Natural killer cell (primary cell): ENCODE data around the gene NCAM1. TPM values are rescaled to one million over a fixed set of nuclear protein-coding genes. Genes with fewer than 3 reads are reported as not detected.

Source experiments
- ATAC-seq, 3 donors: fragments of 150-1000 bp in 2 of 3; fragments of 200-7000 bp in 1 of 3; cut with Tn5 transposase; 1 replicate in 1 of 3; 2 replicates in 2 of 3; pipeline ENCODE4 v1.10.0; 2021; ENCODE audit warnings: mild to moderate bottlenecking in 2 of 3, moderate library complexity in 2 of 3
- DNase-seq, 2 donors: peaks; one replicate each; pipeline versions ENCODE4 v3.0.0 to v3.0.0-alpha.2; 2013 to 2021; ENCODE audit warnings: mixed read lengths in 1 of 2
- H3K27ac ChIP-seq: one replicate; pipeline ENCODE4 v1.5.1; 2013; ENCODE audit warnings: mild to moderate bottlenecking, low read length
- H3K27me3 ChIP-seq: one replicate; pipeline ENCODE4 v1.6.1; 2013; ENCODE audit warnings: low read length; ENCODE audit not compliant: control insufficient read depth, insufficient read depth
- H3K36me3 ChIP-seq: one replicate; pipeline ENCODE4 v1.6.1; 2013; ENCODE audit warnings: low read length; ENCODE audit not compliant: control insufficient read depth, insufficient read depth
- H3K4me1 ChIP-seq: one replicate; pipeline ENCODE4 v1.6.1; 2013; ENCODE audit warnings: low read length; ENCODE audit not compliant: control insufficient read depth, insufficient read depth
- H3K4me3 ChIP-seq: one replicate; pipeline ENCODE4 v1.5.1; 2013; ENCODE audit warnings: low read length
- H3K9me3 ChIP-seq: one replicate; pipeline ENCODE4 v1.6.1; 2013; ENCODE audit warnings: low read length; ENCODE audit not compliant: control insufficient read depth, insufficient read depth
- H3K27ac Mint-ChIP-seq, 2 donors: one replicate each; pipeline ENCODE4 v1.8.0; 2022; ENCODE audit warnings: mild to moderate bottlenecking in 2 of 2, mixed read lengths in 2 of 2, moderate library complexity in 1 of 2
- H3K27me3 Mint-ChIP-seq, 2 donors: one replicate each; pipeline ENCODE4 v1.8.0; 2022; ENCODE audit warnings: low read depth in 2 of 2, mixed read lengths in 2 of 2
- H3K36me3 Mint-ChIP-seq: one replicate; pipeline ENCODE4 v1.8.0; 2022; ENCODE audit warnings: mixed read lengths
- H3K4me1 Mint-ChIP-seq, 2 donors: one replicate each; pipeline ENCODE4 v1.8.0; 2022; ENCODE audit warnings: mixed read lengths in 2 of 2
- H3K4me3 Mint-ChIP-seq: one replicate; pipeline ENCODE4 v1.8.0; 2022; ENCODE audit warnings: mild to moderate bottlenecking, moderate library complexity, mixed read lengths
- H3K9me3 Mint-ChIP-seq, 2 donors: one replicate each; pipeline ENCODE4 v1.8.0; 2022; ENCODE audit warnings: mixed read lengths in 2 of 2
- WGBS: methylation state at CpG from one replicate; pipeline ENCODE4 v1.1.7; 2013; ENCODE audit warnings: missing lambda C conversion rate; ENCODE audit not compliant: insufficient coverage; 5-methylcytosine and 5-hydroxymethylcytosine counted together
- intact Hi-C: fragments of 100-400 bp; cut with micrococcal nuclease; formaldehyde crosslinking; loops from one replicate; pipeline ENCODE4 v1.14.2; 2022
- total RNA-seq, 4 donors: library from RNA; stranded (reverse); fragments of 120-200 nt in 1 of 4; gene quantifications; one replicate each; pipeline versions ENCODE4 v1.2.3 to v1.2.4, GENCODE V29; 2013 to 2022
- TF ChIP-seq, protein P1 (sequence below): fragments of 200-600 bp; IDR thresholded peaks from one replicate; pipeline ENCODE4 v1.8.0; 2022; ENCODE audit warnings: antibody characterized with exemption

NCAM1 gene
- total RNA-seq, 3 donors from 2014 or later (not counting 1 experiment from before 2014, with no cell fraction given): 129 to 208 (median 187) TPM

DNA sequence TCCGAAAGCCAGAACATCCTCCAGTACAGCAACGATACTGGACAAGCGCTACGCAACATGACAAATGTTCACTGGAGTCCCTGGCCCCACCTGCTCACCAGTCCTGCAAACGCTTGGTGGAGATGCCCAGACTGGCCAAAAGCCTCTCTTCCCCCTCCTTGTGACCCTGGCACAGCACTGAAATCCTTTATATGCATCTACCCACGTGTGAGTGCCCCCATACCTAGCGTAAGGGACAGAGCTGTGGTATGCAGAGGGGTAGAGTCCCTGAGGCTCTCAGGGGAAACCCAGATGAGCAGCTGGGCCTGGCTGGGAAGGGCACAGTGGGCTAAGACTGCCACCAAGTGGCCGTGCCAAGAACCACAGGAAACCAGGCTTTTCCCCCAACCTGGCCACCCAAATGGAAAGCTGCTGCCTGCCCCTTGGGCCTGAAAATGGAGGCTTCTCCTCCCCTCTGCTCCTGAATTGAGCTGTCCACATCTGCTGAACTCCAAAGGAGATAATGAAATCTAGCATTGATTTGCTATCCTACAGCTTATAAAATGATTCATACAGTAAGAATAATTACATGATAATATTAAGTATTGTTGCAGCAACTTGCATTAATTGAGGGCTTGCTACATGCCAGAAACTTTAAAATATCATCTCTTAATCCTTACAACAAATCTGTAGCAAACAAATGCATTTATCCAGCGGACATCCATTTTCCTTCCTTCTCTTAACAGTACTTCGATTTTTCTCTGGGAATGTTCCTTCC is 328.4 kb downstream of the NCAM1 start:
- DNase-seq (peak; percentile 63 to 78), ATAC-seq (peak; percentile 92 to 100 (median 100))
- Histone ChIP-seq H3K36me3 (no peaks in the 10 kb centered on the region), H3K4me1 (no peaks in the 10 kb centered on the region), H3K27ac (no peak overlapping the region), H3K27me3 (no peaks in the 10 kb centered on the region), H3K9me3 (no peaks in the 10 kb centered on the region), H3K4me3 (no peak overlapping the region)
- Mint-ChIP-seq H3K27me3 (peaks cover 13 to 28% of the 10 kb centered on the region in 2 donors), H3K27ac (no peak overlapping the region), H3K9me3 (no peaks in the 10 kb centered on the region), H3K4me1 (no peaks in the 10 kb centered on the region), H3K4me3 (no peak overlapping the region), H3K36me3 (no peaks in the 10 kb centered on the region)
- TF ChIP-seq, protein P1, sequence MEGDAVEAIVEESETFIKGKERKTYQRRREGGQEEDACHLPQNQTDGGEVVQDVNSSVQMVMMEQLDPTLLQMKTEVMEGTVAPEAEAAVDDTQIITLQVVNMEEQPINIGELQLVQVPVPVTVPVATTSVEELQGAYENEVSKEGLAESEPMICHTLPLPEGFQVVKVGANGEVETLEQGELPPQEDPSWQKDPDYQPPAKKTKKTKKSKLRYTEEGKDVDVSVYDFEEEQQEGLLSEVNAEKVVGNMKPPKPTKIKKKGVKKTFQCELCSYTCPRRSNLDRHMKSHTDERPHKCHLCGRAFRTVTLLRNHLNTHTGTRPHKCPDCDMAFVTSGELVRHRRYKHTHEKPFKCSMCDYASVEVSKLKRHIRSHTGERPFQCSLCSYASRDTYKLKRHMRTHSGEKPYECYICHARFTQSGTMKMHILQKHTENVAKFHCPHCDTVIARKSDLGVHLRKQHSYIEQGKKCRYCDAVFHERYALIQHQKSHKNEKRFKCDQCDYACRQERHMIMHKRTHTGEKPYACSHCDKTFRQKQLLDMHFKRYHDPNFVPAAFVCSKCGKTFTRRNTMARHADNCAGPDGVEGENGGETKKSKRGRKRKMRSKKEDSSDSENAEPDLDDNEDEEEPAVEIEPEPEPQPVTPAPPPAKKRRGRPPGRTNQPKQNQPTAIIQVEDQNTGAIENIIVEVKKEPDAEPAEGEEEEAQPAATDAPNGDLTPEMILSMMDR: peak; percentile 95
- WGBS: 57% methylated on average over 10 of the region's 10 CpGs
- intact Hi-C loops: loop anchor here (1.0 kb wide), 3 partner anchors 491 to 1070 kb away; no protein-coding TSS in a partner anchor

DNA sequence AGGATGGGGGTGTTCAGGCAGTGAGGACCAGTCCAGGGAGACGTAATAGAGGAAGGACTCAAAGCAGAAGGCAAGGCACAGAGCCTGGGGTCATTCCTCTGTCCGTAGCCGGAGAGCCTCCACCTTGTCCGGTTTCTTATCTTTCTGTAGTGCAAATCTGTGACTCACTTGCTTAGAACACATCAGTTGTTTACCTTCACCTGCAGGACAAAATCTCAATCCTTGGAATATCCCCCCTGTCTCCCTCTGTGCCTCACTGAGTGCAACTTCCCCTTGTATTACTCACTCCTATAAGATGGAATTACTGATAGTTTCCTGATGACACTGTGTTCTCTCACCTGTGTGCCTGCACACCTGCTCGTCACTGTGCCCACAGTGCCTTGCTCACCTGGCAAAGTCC is 332.7 kb downstream of the NCAM1 start:
- Mint-ChIP-seq H3K9me3 (no peaks in the 10 kb centered on the region), H3K4me1 (no peaks in the 10 kb centered on the region), H3K36me3 (no peaks in the 10 kb centered on the region), H3K4me3 (no peak overlapping the region), H3K27me3 (peaks cover 22 to 40% of the 10 kb centered on the region in 2 donors), H3K27ac (no peak overlapping the region)
- Histone ChIP-seq H3K9me3 (no peaks in the 10 kb centered on the region), H3K27me3 (no peaks in the 10 kb centered on the region), H3K27ac (no peak overlapping the region), H3K4me3 (no peak overlapping the region), H3K4me1 (no peaks in the 10 kb centered on the region), H3K36me3 (no peaks in the 10 kb centered on the region)
- DNase-seq (no peak), ATAC-seq (no peak)
- TF ChIP-seq, protein P1: no peak
- intact Hi-C loops: no loop called here
- 76% methylated on average over 5 of the region's 5 CpGs for WGBS

DNA sequence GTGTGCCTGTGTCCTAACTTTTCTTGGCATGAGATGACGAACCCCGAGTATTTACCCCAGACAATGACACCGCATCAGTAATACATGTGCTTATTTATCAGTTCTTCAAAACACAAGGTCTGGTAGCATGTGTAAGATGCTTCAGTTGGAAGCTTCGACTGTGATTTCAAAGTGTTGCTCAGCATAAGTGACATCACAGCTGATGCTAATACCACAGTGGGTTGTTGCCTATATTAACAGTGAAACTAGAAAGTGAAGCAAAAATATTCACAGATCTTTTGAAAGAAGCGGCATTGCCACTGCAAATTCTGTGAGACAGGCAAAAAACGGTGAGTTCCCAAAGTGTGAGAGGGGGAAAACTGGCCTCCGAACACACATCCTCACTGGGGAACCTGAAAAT is 334.8 kb downstream of the NCAM1 start:
- DNase-seq (no peak), ATAC-seq (no peak)
- peaks cover 32 to 61% of the 10 kb centered on the region in 2 donors for H3K27me3 Mint-ChIP-seq
- no peaks in the 10 kb centered on the region for H3K36me3 Mint-ChIP-seq
- no peaks in the 10 kb centered on the region for H3K4me1 Mint-ChIP-seq
- Histone ChIP-seq H3K4me3 (no peak overlapping the region), H3K4me1 (no peaks in the 10 kb centered on the region), H3K27ac (no peak overlapping the region), H3K27me3 (peaks cover 2% of the 10 kb centered on the region), H3K9me3 (no peaks in the 10 kb centered on the region), H3K36me3 (no peaks in the 10 kb centered on the region)
- intact Hi-C loops: no loop called here
- TF ChIP-seq, protein P1: no peak
- H3K9me3 Mint-ChIP-seq: no peaks in the 10 kb centered on the region
- H3K4me3 Mint-ChIP-seq: no peak overlapping the region
- WGBS: 89% methylated on average over 7 of the region's 7 CpGs
- H3K27ac Mint-ChIP-seq: no peak overlapping the region
